GM21717 (cell line): ENCODE results near the gene MB21D2.
"Not testable (repeated sequence)": the region's sequence is repeated elsewhere in the genome, so short reads cannot be mapped to it uniquely, and the experiment has no call there.

Experiments used
- ATAC-seq: cut with Tn5 transposase; IDR thresholded peaks from one replicate; pipeline ENCODE4 v1.9.1; 2021; ENCODE audit warnings: mild to moderate bottlenecking, moderate library complexity; ENCODE audit not compliant: unreplicated experiment

MB21D2 gene

GRCh38 chr3:192863091-192863420, 54.6 kb downstream of the MB21D2 start:
- no peak for ATAC-seq

GRCh38 chr3:192862408-192863090, 55.1 kb downstream of the MB21D2 start:
- ATAC-seq, result no peak

GRCh38 chr3:192861972-192862371, 55.7 kb downstream of the MB21D2 start:
- ATAC-seq, result peak; percentile 60

- ATAC-seq, result no peak
Observed at GRCh38 chr3:192860454-192860853, 57.2 kb downstream of the MB21D2 start.

GRCh38 chr3:192858849-192859585, 58.6 kb downstream of the MB21D2 start:
- ATAC-seq, result no peak

GRCh38 chr3:192857260-192857661, 60.4 kb downstream of the MB21D2 start:
- no peak for ATAC-seq

- peak; percentile 46 for ATAC-seq
Observed at GRCh38 chr3:192855434-192855833, 62.2 kb downstream of the MB21D2 start.

- peak; percentile 50 for ATAC-seq
Observed at GRCh38 chr3:192851821-192852372, 65.8 kb downstream of the MB21D2 start.

- peak; percentile 78 for ATAC-seq
Observed at GRCh38 chr3:192850451-192850981, 67.1 kb downstream of the MB21D2 start.

- not testable (repeated sequence) for ATAC-seq
Observed at GRCh38 chr3:192849821-192850220, 67.8 kb downstream of the MB21D2 start.

- ATAC-seq, result no peak
Observed at GRCh38 chr3:192848371-192849233, 69.1 kb downstream of the MB21D2 start.

- no peak for ATAC-seq
Observed at GRCh38 chr3:192847941-192848340, 69.7 kb downstream of the MB21D2 start.

- no peak for ATAC-seq
Observed at GRCh38 chr3:192845526-192845855, 72.2 kb downstream of the MB21D2 start.

- ATAC-seq, result no peak
Observed at GRCh38 chr3:192844836-192845525, 72.7 kb downstream of the MB21D2 start.

GRCh38 chr3:192844486-192844765, 73.2 kb downstream of the MB21D2 start:
- ATAC-seq, result no peak

- no peak for ATAC-seq
Observed at GRCh38 chr3:192843723-192844485, 73.8 kb downstream of the MB21D2 start.

GRCh38 chr3:192843119-192843518, 74.5 kb downstream of the MB21D2 start:
- no peak for ATAC-seq

- ATAC-seq, result no peak
Observed at GRCh38 chr3:192842711-192843110, 74.9 kb downstream of the MB21D2 start.

- ATAC-seq, result no peak
Observed at GRCh38 chr3:192842138-192842537, 75.5 kb downstream of the MB21D2 start.

- no peak for ATAC-seq
Observed at GRCh38 chr3:192841428-192841827, 76.2 kb downstream of the MB21D2 start.
